GM12892 (cell line): Measurements from ENCODE around the gene EPB41L4A.

ENCODE experiments used
- POLR2A ChIP-seq: IDR thresholded peaks from 2 replicates; pipeline ENCODE4 v1.6.1; 2011; ENCODE audit warnings: low read depth, low read length, control low read depth
- POLR2AphosphoS5 ChIP-seq: IDR thresholded peaks from 2 replicates; pipeline ENCODE4 v1.6.1; 2011; ENCODE audit warnings: low read depth, low read length, control low read depth
- TAF1 ChIP-seq: IDR thresholded peaks from 2 replicates; pipeline ENCODE4 v1.6.1; 2011; ENCODE audit warnings: low read depth, mild to moderate bottlenecking, control low read depth, low read length, borderline replicate concordance

DNA sequence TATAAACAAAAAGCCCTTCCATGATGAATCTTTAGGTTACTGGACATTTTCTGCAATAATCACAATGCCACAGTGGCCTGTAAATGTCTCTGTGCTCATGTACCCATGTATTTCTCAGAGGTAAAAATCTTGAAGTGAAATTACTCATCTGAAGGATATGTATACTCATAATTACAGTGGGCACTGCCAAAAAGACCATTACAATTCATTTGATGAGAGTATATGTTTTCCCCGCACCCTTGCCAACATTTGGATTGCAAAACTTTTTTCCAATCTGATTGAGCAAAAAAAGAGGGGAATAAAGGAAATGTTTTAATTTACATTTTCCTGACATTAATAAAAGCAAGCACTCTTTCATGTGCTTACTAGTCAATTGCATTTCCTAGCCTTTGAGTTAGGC lies 110.5 kb downstream of the EPB41L4A start:
- TF ChIP-seq POLR2A = no peak
- no peak for TF ChIP-seq POLR2AphosphoS5
- TF ChIP-seq TAF1 = no peak
